ENCODE results near the gene SIRT1.
A peak's percentile ranks its signal among the peaks of the same experiment; 100 is the strongest.
"Not testable (repeated sequence)": the region's sequence is repeated elsewhere in the genome, so short reads cannot be mapped to it uniquely, and the experiment has no call there.

Gene SIRT1

GRCh38 chr10:67884313-67884841, at the start of gene SIRT1:
Gene SIRT1, plus strand, starts transcription at chr10:67884656. Its CDS starts 66 bp downstream, at chr10:67884722.
- peak; percentile 95 for DNase-seq

DNA sequence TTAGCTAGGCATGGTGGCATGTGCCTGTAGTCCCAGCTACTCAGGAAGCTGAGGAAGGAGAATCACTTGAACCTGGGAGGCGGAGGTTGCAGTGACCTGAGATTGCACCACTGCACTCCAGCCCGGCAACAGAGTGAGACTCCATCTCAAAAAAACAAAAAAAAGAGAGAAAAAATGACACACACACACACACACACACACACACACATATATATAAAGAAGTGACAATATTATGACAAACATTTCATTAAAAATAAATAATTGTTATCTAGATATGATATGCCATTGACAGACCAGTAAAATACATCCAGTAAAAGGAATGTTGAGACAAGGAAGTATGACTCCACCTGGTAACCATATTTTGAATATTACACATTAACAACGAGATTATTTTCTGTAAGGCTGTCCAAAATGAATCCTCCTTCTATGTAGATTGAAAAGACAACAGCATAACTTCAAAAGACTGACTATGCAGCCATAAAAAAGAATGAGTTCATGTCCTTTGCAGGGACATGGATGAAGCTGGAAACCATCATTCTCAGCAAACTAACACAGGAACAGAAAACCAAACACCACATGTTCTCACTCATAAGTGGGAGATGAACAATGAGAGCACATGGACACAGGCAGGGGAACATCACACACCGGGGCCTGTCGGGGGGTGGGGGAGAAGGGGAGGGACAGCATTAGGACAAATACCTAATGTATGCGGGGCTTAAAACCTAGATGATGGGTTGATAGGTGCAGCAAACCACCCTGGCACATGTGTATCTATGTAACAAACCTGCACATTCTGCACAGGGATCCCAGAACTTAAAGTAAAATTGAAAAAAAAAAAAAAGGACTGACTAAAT, 48.7 kb upstream of the SIRT1 start:
- DNase-seq = not testable (repeated sequence)

DNA sequence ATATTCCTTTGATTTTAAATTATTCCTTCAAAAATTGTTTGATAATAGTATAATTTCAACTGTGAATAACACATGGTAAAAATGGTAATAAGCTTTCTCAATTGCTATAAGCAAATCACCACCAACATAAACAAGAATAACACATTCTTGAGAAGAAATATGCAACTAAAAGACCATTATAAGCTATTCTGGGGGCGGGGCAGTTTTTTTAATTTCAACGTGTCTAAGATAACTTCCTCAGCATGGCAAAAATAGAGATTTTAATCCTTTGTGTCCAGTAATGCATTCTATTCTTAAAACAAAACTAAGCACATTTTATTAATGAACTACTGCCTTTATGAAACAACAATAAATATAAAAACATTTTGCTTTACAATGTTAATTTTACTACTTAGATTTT, 48.0 kb upstream of the SIRT1 start:
- no peak for DNase-seq

- DNase-seq = no peak
These were observed 47.5 kb upstream of the SIRT1 start for GRCh38 chr10:67836972-67837371.

GRCh38 chr10:67837541-67838314, 46.7 kb upstream of the SIRT1 start, which contains the start of gene DNAJC12:
Gene DNAJC12, minus strand, starts transcription at chr10:67838188. Its CDS starts 177 bp downstream, at chr10:67838011.
- peak; percentile 30 for DNase-seq

- DNase-seq = not testable (repeated sequence)
These were observed 44.9 kb upstream of the SIRT1 start for GRCh38 chr10:67839511-67839910.

DNA sequence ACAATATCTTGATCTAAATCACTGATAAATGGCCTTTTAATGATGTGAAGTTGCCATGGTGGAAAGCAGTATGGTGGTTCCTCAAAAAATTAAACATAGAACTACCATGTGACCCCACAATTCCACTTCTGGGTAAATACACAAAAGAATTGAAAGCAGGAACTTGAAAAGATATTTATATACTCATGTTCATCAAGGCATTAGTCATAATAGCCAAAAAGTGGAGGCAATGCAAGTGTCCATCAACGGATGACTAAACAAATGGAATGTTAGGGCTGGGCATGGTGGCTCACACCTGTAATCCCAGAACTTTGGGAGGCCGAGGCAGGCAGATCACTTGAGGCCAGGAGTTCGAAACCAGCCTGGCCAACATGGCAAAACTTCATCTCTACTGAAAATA, 44.5 kb upstream of the SIRT1 start:
- no peak for DNase-seq

DNA sequence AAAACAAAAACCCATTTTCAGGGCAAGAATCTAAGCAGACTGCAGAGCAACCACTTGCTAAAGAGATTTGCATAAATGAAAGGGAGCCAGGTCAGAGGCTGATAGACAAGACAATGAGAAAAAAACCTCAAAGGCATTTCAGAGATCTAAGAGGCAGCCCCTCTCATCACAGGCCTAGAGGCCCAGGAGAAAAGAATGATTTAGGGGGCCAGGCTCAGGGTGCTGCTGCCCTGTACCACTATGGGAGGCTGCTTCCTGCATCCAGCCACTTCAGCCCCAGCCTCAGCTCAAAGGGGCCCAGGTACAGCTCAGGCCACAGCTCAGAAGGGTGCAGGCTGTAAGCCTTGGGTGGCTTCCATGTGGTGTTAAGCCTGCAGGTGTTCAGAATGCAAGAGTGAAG, 42.7 kb upstream of the SIRT1 start:
- no peak for DNase-seq

- DNase-seq = no peak
These were observed 41.2 kb upstream of the SIRT1 start for GRCh38 chr10:67843284-67843683.

DNA sequence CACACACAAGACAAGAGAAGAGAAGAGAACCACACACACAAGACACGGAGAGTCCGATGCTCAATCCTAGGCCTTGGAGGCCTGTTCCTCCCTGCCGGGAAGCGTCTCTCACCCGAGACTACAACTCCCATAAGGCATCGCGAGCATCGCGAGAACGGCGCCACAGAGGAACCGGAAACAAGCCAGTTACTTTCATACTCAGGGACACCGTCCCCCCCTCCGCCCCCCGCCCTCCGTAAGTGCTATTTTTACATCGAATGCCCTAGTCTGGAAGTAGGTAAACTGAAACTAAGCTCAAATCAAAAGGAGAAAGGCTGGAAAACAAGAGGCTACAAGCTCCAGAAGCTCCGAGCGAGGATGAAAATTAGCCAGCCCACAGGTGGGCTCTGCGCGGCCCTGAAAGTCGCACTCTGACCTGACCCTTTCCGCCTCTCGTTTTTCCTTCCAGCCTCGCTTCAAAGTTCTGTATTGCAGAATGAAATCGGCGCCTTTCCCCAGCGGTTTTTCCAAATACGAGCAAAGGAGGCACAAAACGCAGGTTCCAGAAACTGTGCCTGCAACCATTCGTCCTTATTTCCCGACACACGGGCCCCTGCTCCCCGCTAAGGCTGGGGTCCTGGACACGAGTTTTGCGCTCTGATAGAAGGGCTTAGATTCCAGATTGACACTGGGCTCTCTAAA, 35.0 kb upstream of the SIRT1 start:
- DNase-seq = peak; percentile 96

- no peak for DNase-seq
These were observed 33.3 kb upstream of the SIRT1 start for GRCh38 chr10:67851186-67851585.

DNA sequence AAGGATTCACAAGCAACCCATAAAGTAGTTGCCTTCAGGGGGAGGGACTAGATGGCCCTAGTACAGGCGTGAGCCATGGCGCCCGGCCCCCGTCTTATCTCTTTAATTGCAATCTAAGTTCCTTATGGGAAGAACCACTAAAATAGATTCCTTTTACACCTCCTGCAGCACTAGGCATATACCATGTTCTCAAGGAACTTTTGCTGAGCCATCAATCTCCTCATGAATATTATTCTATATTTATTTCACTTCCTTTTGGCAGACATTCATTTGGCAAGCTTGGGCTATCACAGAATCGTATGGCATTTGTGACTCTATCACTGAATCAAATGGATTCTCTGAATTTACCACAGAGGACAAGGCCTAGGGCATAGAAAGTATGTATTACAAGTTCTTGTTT, 31.7 kb upstream of the SIRT1 start:
- DNase-seq = no peak

DNA sequence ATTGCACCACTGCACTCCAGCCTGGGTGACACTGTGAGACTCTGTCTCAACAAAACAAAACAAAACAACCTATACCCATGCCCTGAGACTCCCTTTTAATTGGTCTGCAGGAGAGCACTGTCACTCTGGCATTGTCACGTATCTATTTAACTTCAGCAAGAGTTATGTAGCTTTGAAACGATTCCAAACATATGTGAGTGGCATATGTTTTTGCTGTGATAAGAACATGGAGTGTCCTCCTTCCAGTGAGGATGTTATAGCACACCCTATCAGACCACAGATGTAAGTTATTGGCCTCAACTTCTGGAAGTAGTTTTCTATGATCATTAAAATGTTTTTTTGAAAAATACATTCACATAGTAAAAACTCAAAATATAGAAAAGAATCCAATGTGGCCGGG, 30.9 kb upstream of the SIRT1 start:
- DNase-seq = no peak

DNA sequence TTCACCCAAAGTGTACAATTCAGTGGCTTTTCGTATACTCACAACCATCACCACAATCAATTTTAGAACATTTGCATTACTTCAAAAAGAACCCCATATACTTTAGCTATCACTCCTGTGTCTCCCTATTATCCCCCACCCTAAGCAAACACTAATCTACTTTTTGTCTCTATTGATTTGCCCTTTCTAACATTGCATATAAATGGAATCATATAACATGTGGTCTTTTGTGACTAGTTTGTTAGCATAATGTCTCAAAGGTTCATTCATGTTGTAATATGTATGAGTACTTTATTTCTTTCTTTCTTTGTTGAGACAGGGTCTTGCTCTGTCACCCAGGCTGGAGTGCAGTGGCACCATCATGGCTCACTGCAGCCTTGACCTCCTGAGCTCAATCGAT, 25.5 kb upstream of the SIRT1 start:
- no peak for DNase-seq

DNA sequence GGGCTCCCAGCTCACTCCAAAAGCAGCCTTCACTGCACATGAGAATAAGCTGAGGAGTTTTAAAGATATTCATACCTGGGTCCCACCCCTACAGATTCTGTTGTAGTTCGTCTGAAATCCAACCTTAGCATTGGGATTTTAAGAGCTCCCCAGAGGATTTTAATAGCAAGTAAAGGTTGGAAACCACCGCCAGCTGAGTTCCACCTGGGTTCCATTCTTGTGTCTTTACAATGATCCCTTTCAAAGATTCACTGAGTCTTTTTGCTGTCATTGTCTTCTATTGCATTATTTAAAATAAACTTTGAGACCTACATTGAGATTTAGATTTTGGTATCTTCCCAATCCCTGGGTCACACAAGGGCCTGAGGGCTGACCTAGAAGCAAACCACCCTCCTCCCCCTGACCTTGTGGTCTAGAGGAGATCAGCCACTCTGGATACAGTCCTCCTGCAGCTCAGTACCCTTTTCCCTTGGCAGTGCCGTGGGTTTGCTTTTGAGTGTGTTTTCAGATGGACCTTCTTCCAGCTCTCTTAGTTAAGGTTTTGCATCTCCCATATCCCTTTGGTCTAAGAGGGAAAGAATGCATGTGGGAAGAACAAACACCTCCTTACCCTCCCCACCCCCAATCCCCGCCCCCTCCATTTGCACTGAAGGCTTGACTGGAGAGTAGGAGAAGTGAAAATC, 22.6 kb upstream of the SIRT1 start:
- DNase-seq = no peak

- no peak for DNase-seq
These were observed 21.4 kb upstream of the SIRT1 start for GRCh38 chr10:67863094-67863493.

- DNase-seq = no peak
These were observed 19.7 kb upstream of the SIRT1 start for GRCh38 chr10:67864607-67865371.

- DNase-seq = no peak
These were observed 16.3 kb upstream of the SIRT1 start for GRCh38 chr10:67868132-67868531.

- DNase-seq = no peak
These were observed 14.5 kb upstream of the SIRT1 start for GRCh38 chr10:67869996-67870395.

DNA sequence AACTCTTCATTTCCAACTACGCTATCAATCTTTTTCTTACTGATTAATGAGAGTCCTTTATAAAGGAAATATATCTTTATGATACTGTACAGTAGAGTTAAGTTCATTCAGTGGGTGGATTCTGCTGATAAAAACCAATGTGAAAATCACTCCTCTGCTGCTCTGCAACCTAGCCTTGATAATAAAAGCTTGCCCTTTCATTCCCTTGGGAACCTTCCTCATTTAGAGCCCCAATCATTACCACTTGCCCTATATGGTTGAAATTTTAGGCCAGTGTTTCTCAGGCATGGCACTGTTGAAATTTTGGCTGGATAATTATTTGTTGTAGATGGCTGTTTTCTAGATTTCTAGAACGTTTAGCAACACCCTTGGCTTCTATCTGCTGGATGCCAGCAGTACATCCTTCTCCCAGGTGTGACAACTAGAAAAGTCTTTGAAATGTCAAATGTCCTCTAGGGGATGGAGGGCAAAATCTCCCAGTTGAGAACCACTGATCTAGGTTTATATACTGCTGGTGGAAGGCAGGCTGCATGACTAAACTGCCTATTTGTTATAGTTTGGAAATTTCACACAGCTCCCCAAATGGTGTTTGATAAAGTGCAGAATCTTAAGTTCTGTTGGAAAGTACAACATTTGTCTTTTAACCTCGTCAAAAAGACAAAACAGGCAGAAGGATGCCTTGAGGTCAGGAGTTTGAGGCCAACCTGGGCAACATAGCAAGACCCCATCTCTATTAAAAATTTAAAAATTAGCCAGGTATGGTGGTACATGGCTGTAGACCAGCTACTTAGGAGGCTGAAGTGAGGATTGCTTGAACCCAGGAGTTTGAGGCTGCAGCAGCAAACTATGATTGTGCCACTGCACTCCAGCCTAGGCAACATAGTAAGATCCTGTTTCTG, 8.9 kb upstream of the SIRT1 start:
- no peak for DNase-seq

GRCh38 chr10:67877421-67877820, 7.0 kb upstream of the SIRT1 start:
- not testable (repeated sequence) for DNase-seq

All from CD4-positive, alpha-beta T cell treated with Interleukin-21 for 1 hour (primary cell).